ENCODE results near the gene GPS1. TPM values are rescaled to one million over a fixed set of nuclear protein-coding genes. Genes with fewer than 3 reads are reported as not detected.

GPS1 gene
- total and polyA plus RNA-seq, 8 donors: 69.2 to 101 (median 78.8) TPM

- Histone ChIP-seq H3K36me3 (no peaks in the 10 kb centered on the region), H3K9me3 (no peaks in the 10 kb centered on the region), H3K27me3 (no peaks in the 10 kb centered on the region), H3K4me3 (no peak overlapping the region), H3K4me1 (no peaks in the 10 kb centered on the region), H3K27ac (no peak overlapping the region)
- no peak for TF ChIP-seq CTCF (IDR thresholded peaks at IDR 0.05)
- ATAC-seq: no peak
- DNase-seq: no peak
- intact Hi-C loops (cut with DNase I): no loop called here
Measured at GRCh38 chr17:82005701-82006348, 45.9 kb upstream of the GPS1 start.

DNA sequence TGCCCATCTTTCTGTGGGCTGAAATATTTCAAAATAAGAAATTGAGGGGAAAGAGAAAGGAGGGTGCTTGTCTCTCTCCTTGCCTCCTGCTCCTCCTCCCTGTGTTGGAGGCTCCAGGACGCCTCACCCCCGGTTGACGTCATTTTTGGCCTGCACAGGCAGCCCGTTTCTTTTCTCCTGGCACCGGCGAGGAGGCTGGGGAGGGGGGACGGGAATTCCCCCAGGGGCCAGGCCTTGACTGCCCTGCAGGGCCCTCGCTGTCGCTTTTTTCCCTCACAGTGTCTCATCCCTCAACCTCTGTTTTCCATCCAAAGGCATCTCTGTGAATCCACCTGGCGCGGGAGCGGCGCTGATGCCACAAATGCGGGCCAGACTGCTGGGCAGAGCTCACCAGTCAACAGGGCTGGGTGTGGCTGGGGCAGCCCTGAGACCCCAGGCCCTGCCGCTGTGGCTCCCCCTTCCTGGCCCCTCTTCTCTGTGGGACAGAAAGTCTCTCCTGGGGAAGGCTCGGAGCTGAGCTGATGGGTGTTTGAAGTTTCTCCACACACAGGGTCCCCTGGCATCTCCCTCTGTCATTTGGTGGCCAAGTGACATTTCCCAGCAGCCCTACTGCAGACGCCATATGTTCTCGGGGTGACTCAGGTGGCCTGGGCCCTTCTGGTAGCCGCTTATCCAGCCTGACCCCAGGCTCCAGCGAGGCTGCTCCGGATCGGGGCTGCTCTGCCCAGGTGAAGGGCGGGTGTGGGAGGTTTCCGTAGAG lies 45.0 kb upstream of the GPS1 start:
- Histone ChIP-seq H3K4me1 (no peaks in the 10 kb centered on the region), H3K9me3 (no peaks in the 10 kb centered on the region), H3K4me3 (no peak overlapping the region), H3K36me3 (peaks cover 0 to 5% of the 10 kb centered on the region in 2 donors), H3K27me3 (no peaks in the 10 kb centered on the region), H3K27ac (no peak overlapping the region)
- DNase-seq (no peak), ATAC-seq (no peak)
- intact Hi-C loops (cut with DNase I): no loop called here
- TF ChIP-seq CTCF (IDR thresholded peaks at IDR 0.05): no peak

DNA sequence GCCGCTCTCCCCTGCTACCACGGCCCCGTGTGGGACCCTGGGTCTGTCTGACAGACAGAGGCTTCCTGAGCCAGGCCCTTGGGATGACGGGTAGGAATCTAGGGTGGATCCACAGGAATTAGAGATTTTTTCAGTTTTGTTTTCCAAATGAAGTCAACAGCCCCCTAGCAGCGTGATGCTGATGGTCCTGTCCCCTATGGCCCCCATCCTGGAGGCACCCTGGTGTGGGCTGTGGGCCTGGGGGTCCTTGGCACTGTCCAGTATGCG lies 44.5 kb upstream of the GPS1 start:
- H3K36me3 ChIP-seq: peaks cover 0 to 10% of the 10 kb centered on the region in 2 donors
- intact Hi-C loops (cut with DNase I): no loop called here
- H3K4me3 ChIP-seq: no peak overlapping the region
- DNase-seq (no peak), ATAC-seq (no peak)
- H3K27ac ChIP-seq: no peak overlapping the region
- no peaks in the 10 kb centered on the region for H3K4me1 ChIP-seq
- TF ChIP-seq CTCF (IDR thresholded peaks at IDR 0.05): no peak
- no peaks in the 10 kb centered on the region for H3K9me3 ChIP-seq
- no peaks in the 10 kb centered on the region for H3K27me3 ChIP-seq

DNA sequence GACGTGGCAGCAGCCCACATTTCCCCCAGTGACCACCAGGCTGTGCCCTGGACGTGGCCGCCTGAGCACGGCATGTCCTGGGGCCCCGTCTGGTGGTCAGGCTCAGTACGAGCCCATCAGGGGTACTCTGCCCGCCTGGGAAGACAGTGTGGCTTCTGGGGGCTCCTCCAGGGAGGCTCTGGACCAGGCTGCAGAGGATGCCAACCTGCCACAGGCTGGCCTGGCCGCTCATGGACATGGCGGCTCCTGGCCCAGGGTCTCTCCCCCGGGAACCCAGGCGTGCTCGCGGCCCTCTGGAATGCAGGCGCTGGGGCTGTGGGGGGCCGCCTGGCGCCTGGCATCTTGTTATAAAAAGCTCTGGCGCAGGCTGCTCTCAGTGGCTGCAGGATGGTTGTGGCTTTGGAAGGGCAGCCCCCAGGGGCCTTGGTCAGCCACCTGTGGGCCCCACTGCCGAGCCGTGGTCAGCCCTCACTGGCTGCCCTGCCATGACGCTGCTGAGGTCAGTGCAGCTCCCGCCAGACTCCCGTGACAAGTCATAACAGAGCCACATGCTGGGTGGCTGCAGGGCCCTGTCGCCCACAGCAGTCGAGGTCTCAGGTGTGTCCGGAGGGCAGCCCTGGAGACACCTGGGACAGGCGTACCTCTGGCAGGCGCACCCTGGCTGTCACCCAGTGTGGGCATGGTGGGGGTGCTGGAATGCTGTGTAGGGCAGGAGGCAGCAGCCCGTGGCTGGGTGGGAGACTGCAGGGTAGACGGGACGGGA lies 44.0 kb upstream of the GPS1 start:
- ATAC-seq: no peak
- H3K4me1 ChIP-seq: no peaks in the 10 kb centered on the region
- intact Hi-C loops (cut with DNase I): no loop called here

More for the DNA sequence above, 44.0 kb upstream of the GPS1 start:
- Histone ChIP-seq H3K9me3 (no peaks in the 10 kb centered on the region), H3K36me3 (peaks cover 0 to 13% of the 10 kb centered on the region in 2 donors), H3K27ac (no peak overlapping the region), H3K27me3 (no peaks in the 10 kb centered on the region), H3K4me3 (no peak overlapping the region)
- TF ChIP-seq CTCF (IDR thresholded peaks at IDR 0.05): no peak
- DNase-seq: no peak

All from left lung (tissue), 10 donors.